HepG2 (cell line): ENCODE data around the gene STARD10. TPM values are rescaled to one million over a fixed set of nuclear protein-coding genes. Genes with fewer than 3 reads are reported as not detected.

Experiments
- AGO2 ChIP-seq: fragments of 200-400 bp; formaldehyde crosslinking; optimal IDR thresholded peaks from 2 replicates; pipeline ENCODE3; 2017; ENCODE audit warnings: mild to moderate bottlenecking, low read depth, low read length, moderate library complexity
- HDAC1 ChIP-seq: sonication (generic); formaldehyde crosslinking; IDR thresholded peaks from 2 replicates; pipeline ENCODE4 v1.5.1; 2020; ENCODE audit warnings: mild to moderate bottlenecking, missing genetic modification reagents
- HNF4A ChIP-seq: sonication (generic); formaldehyde crosslinking; IDR thresholded peaks from 2 replicates; pipeline ENCODE4 v1.4.0; 2020; ENCODE audit warnings: missing genetic modification reagents
- HOXA5 ChIP-seq: sonication (generic); formaldehyde crosslinking; IDR thresholded peaks from 2 replicates; pipeline ENCODE4 v1.4.0; 2020; ENCODE audit warnings: missing genetic modification reagents
- THRA ChIP-seq: sonication (generic); formaldehyde crosslinking; IDR thresholded peaks from 2 replicates; pipeline ENCODE4 v1.4.0; 2020; ENCODE audit warnings: missing genetic modification reagents, borderline replicate concordance
- TP53 ChIP-seq: sonication (generic); formaldehyde crosslinking; conservative IDR thresholded peaks from 2 replicates; pipeline ENCODE4 v1.4.0; 2020; ENCODE audit warnings: missing genetic modification reagents
- ZNF138 ChIP-seq: sonication (generic); formaldehyde crosslinking; IDR thresholded peaks from 2 replicates; pipeline ENCODE4 v1.5.0; 2020; ENCODE audit warnings: mild to moderate bottlenecking, low read depth, missing genetic modification reagents
- ZNF318 ChIP-seq: sonication (generic); formaldehyde crosslinking; IDR thresholded peaks from 2 replicates; pipeline ENCODE4 v1.4.0; 2020; ENCODE audit warnings: mild to moderate bottlenecking, missing genetic modification reagents
- ZNF557 ChIP-seq: sonication (generic); formaldehyde crosslinking; IDR thresholded peaks from 2 replicates; pipeline ENCODE4 v1.4.0; 2020; ENCODE audit warnings: missing genetic modification reagents
- ZNF558 ChIP-seq: sonication (generic); formaldehyde crosslinking; IDR thresholded peaks from 2 replicates; pipeline ENCODE4 v1.9.0; 2022; ENCODE audit warnings: mild to moderate bottlenecking, missing genetic modification reagents, borderline replicate concordance
- ZZZ3 ChIP-seq: sonication (generic); formaldehyde crosslinking; IDR thresholded peaks from 2 replicates; pipeline ENCODE4 v1.4.0; 2020; ENCODE audit warnings: missing genetic modification reagents, mild to moderate bottlenecking, borderline replicate concordance
- polyA plus RNA-seq, 8 experiments: library from polyadenylated mRNA; depleted of rRNA in 3 of 8; stranded (reverse) in 7 of 8; unstranded in 1 of 8; fragments of >200 nt; fragmentation: Illumina TruSeq in 4 of 8; extraction: Trizol in 4 of 8; gene quantifications; 2 replicates each; pipeline versions ENCODE4 v1.2.1 to v1.2.3, GENCODE V29; 2011 to 2016; ENCODE audit warnings: low read depth in 4 of 8, missing spikeins in 1 of 8, mixed read lengths in 1 of 8; ENCODE audit not compliant: insufficient read depth in 1 of 8
- total RNA-seq, 5 experiments: library from RNA; depleted of rRNA; stranded (reverse); fragments of >200 nt; fragmentation: Illumina TruSeq; extraction: Trizol; gene quantifications; 2 replicates each; pipeline ENCODE4 v1.2.3, GENCODE V29; 2016; ENCODE audit warnings: low read depth in 1 of 5
- TF ChIP-seq, protein P1 (sequence below): sonication (generic); formaldehyde crosslinking; IDR thresholded peaks from 2 replicates; pipeline ENCODE4 v1.9.0; 2021; ENCODE audit warnings: missing genetic modification reagents, borderline replicate concordance
- TF ChIP-seq, protein P2 (sequence below): sonication (generic); formaldehyde crosslinking; IDR thresholded peaks from 2 replicates; pipeline ENCODE4 v1.4.0; 2020; ENCODE audit warnings: missing genetic modification reagents

STARD10 gene
- total and polyA plus RNA-seq, 2 of the 13 experiments (the other 11 are each of a cell fraction or from before 2014, with no cell fraction given): 260 to 341 TPM

GRCh38 chr11:72750086-72750485, 43.8 kb downstream of the STARD10 start (continued):
- TF ChIP-seq ZNF318: no peak
- TF ChIP-seq THRA (CRISPR knock-in tag): peak; percentile 56; the same call in 1 of the 2 replicates
- peak; percentile 49; the same call in 1 of the 2 replicates for TF ChIP-seq HNF4A (CRISPR knock-in tag)
- peak; percentile 26 for TF ChIP-seq AGO2
- TF ChIP-seq ZNF557: no peak
- TF ChIP-seq, protein P1, sequence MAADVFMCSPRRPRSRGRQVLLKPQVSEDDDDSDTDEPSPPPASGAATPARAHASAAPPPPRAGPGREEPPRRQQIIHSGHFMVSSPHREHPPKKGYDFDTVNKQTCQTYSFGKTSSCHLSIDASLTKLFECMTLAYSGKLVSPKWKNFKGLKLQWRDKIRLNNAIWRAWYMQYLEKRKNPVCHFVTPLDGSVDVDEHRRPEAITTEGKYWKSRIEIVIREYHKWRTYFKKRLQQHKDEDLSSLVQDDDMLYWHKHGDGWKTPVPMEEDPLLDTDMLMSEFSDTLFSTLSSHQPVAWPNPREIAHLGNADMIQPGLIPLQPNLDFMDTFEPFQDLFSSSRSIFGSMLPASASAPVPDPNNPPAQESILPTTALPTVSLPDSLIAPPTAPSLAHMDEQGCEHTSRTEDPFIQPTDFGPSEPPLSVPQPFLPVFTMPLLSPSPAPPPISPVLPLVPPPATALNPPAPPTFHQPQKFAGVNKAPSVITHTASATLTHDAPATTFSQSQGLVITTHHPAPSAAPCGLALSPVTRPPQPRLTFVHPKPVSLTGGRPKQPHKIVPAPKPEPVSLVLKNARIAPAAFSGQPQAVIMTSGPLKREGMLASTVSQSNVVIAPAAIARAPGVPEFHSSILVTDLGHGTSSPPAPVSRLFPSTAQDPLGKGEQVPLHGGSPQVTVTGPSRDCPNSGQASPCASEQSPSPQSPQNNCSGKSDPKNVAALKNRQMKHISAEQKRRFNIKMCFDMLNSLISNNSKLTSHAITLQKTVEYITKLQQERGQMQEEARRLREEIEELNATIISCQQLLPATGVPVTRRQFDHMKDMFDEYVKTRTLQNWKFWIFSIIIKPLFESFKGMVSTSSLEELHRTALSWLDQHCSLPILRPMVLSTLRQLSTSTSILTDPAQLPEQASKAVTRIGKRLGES (CRISPR knock-in tag): no peak
- TF ChIP-seq ZNF138 (CRISPR knock-in tag): no peak
- TF ChIP-seq ZZZ3 (CRISPR knock-in tag): 0 out of 2 replicates have a peak, but pooled peaks have one; percentile 45
- no peak for TF ChIP-seq ZNF558
- TF ChIP-seq TP53 (CRISPR knock-in tag): no peak
- TF ChIP-seq, protein P2, sequence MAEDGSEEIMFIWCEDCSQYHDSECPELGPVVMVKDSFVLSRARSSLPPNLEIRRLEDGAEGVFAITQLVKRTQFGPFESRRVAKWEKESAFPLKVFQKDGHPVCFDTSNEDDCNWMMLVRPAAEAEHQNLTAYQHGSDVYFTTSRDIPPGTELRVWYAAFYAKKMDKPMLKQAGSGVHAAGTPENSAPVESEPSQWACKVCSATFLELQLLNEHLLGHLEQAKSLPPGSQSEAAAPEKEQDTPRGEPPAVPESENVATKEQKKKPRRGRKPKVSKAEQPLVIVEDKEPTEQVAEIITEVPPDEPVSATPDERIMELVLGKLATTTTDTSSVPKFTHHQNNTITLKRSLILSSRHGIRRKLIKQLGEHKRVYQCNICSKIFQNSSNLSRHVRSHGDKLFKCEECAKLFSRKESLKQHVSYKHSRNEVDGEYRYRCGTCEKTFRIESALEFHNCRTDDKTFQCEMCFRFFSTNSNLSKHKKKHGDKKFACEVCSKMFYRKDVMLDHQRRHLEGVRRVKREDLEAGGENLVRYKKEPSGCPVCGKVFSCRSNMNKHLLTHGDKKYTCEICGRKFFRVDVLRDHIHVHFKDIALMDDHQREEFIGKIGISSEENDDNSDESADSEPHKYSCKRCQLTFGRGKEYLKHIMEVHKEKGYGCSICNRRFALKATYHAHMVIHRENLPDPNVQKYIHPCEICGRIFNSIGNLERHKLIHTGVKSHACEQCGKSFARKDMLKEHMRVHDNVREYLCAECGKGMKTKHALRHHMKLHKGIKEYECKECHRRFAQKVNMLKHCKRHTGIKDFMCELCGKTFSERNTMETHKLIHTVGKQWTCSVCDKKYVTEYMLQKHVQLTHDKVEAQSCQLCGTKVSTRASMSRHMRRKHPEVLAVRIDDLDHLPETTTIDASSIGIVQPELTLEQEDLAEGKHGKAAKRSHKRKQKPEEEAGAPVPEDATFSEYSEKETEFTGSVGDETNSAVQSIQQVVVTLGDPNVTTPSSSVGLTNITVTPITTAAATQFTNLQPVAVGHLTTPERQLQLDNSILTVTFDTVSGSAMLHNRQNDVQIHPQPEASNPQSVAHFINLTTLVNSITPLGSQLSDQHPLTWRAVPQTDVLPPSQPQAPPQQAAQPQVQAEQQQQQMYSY (CRISPR knock-in tag): 0 out of 2 replicates have a peak, but pooled peaks have one; percentile 46
- TF ChIP-seq HOXA5 (CRISPR knock-in tag): no peak
- TF ChIP-seq HDAC1 (CRISPR knock-in tag): 0 out of 2 replicates have a peak, but pooled peaks have one; percentile 23
